GM18868 (cell line): ENCODE data around the gene DENND4B.
A peak's percentile ranks its signal among the peaks of the same experiment; 100 is the strongest.

ENCODE experiments used
- ATAC-seq: cut with Tn5 transposase; IDR thresholded peaks from one replicate; pipeline ENCODE4 v1.9.1; 2021; ENCODE audit warnings: mild to moderate bottlenecking, moderate library complexity; ENCODE audit not compliant: unreplicated experiment

The DENND4B gene

DNA sequence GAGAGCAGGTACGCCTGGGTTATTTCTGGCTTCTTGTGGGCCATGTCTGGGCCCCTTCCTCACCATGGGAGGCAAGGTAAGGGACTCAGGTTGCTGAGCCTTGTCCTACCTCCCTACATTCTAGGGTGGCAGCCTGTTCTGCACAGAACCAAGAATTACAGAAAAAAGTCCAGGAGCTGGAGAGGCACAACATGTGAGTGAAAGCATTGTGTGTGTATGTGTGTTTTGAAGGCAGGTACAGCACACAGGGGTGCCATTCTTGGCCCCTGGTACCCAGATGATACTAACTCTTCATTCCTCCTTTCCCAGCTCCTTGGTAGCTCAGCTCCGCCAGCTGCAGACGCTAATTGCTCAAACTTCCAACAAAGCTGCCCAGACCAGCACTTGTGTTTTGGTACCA, 26.6 kb upstream of the DENND4B start:
- ATAC-seq: no peak

DNA sequence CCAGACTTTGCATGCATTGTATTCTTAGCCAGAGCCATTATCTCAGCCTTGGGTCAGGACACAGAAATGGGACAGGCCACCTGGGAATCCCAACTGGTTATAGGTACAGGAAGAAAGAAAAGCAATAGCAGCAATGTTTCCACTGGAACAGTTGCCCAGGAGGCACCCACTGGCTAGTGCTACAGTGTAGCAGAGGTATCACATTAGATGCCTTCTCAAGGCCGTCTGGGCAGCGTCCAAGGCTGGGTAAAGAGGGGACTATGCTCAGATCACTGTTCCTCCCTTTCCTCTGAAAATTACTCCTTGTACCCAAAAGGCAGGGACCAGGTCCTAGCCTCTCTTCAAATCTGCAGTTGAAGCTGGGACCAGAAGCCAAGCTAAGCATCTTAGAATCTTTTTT, 23.8 kb upstream of the DENND4B start:
- no peak for ATAC-seq

DNA sequence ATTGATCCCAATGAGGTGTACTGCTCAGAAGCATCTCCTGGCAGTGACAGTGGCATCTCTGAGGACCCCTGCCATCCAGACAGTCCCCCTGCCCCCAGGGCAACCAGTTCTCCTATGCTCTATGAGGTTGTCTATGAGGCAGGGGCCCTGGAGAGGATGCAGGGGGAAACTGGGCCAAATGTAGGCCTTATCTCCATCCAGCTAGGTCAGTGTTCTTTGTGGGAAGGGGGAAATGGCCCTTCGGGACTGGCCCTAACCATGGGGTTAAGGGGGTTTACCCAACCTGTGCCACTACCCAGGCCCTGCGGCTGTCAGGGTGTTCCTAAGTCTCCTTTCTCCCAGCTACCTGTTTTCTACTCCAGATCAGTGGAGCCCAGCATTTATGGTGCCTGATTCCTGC, 22.5 kb upstream of the DENND4B start:
- no peak for ATAC-seq

GRCh38 chr1:153968408-153968807, 21.9 kb upstream of the DENND4B start:
- no peak for ATAC-seq

- ATAC-seq: no peak
Observed at GRCh38 chr1:153968000-153968363, 21.5 kb upstream of the DENND4B start.

DNA sequence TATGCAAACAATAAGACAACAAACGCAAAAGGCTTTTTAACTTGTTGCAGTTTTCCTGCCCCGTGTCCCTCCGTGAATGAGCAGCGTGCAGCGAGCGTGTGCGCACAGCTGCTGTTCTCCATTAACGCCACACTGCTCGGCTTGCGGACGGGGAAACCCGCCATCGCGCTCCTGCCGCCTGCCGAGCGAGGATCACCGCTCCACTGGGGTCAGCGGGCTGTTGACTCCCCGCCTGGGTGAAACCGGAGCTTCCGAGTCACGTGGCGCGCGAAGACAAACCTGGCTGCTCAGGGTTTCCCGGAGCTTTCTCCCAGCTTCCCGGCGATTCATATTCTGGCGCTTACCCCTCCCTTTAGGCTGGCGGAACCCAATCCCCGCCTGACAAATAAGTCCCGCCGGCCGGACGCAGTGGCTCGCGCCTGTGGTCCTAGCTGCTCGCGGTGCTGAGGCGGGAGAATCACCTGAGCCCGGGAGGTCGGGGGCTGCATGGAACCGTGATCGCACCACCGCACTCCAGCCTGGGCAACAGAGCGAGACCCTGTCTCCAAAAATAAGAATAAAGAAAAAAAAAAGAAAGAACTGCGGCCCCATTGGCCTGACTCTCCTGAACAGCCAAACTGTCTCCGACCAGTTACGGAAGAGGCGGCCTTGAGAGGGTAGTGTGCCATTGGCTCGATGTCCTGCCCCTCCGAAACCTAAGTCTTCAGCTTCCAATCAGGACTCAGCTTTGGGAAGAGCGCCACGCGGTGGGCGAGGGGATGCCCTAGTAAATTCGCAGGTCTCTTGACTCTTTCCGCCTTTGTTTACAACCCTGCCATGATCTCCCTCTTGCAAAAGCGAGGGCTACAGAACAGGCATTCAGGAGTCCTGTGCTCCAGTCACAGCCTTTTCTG, 20.8 kb upstream of the DENND4B start, which contains the start of gene CREB3L4:
Gene CREB3L4, plus strand, starts transcription at position 796 of the 893 bp plus-strand sequence. CDS start 624 bp downstream, outside the sequence.
- peak; percentile 79 for ATAC-seq

DNA sequence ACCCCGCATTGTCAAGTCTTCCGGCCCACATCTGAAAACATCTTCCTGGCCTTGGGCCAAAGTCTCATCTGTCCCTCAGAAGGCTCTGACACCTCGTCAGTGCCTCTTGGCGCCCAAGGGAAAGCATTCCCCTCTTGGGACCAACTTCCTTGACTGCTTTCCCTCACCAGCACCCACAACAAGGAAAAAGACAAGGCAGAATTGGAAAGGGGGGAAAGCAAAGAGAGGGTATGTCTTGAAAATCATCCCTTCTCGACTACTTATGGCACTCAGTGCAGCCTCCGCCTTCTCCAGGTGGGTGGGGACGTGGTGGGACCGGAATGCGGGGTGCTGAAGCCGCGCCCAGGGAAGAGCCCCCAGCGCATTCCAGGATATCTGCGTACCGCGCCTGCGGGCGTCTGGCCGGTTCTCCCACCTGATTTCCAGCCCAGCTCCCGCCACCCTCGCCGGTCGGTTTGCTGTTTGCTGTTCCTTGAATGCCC, 17.4 kb upstream of the DENND4B start:
- ATAC-seq: no peak

DNA sequence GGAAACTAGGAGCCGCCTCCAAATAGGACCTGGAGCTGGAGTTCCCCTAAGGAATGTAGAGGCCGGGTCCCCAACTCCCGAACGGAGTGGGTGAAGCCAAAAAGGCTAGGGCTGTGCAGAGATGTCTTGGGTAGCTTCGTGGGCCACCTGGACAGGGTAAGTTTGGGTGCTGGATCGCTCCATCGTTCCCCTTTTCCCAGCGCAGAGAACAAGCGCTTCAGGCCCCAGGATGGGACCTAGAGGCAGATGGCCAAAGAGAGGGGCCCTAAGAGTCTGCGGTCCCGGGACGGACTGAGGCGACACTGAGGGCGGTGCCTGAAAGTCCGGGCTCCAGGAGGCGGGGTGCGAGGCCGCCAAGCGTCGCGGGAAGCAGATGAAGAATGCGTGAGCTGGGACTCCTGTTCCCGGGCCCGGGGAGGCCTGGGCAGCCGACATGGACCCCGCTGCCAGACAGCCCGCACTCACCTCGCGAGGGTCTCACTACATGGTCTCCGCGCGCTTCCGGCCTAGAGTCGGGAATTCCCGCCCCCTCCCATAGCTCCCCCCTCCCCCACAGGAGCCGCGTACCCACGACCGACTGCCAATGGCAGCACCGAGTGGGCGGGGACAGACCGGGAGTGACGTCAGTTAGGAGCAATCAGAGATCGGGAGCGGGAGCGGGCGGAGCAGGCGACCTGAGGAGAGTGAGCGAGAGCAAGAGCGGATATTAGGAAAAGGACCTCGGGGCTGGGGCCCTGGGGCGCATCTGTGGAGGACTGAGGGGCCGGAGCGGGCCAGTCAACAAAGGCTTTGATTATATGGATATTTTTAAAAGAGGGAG, 16.7 kb upstream of the DENND4B start, which contains the start of gene SLC39A1:
Gene SLC39A1, minus strand, starts transcription at position 508 of the 820 bp plus-strand sequence. CDS start 822 bp downstream, outside the sequence.
- peak; percentile 45 for ATAC-seq

GRCh38 chr1:153962088-153963029, 15.8 kb upstream of the DENND4B start:
- no peak for ATAC-seq

GRCh38 chr1:153961421-153961820, 14.9 kb upstream of the DENND4B start:
- ATAC-seq: no peak

DNA sequence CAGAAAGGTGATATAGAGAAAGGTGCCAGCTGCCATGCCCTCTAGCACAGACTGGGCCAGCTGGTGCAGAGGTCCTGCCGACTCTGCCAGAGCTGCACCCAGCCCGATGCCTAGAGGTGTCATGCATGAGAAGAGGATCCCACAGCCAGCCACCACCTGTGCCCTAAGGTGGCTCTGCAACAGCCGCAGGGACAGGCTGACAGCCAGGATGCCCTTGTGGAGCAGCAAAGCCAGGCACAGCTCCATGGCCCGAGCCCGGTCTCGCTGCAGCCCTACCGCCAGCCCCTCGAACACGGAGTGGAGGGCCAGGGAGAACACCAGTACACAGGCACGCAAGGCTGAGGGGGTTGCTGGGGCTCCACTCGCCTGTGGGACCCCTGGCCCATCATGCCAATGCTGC, 13.7 kb upstream of the DENND4B start:
- no peak for ATAC-seq

GRCh38 chr1:153959454-153959853, 12.9 kb upstream of the DENND4B start:
- no peak for ATAC-seq

- ATAC-seq: no peak
Observed at GRCh38 chr1:153958961-153959260, 12.4 kb upstream of the DENND4B start.

- ATAC-seq: peak; percentile 73
Observed at GRCh38 chr1:153958111-153958960, 11.8 kb upstream of the DENND4B start, which contains the start of gene CRTC2. TSS of gene CRTC2 (minus strand) at chr1:153958612. CDS start at chr1:153958497, 115 bp downstream.

- peak; percentile 16 for ATAC-seq
Observed at GRCh38 chr1:153957744-153958110, 11.2 kb upstream of the DENND4B start.

DNA sequence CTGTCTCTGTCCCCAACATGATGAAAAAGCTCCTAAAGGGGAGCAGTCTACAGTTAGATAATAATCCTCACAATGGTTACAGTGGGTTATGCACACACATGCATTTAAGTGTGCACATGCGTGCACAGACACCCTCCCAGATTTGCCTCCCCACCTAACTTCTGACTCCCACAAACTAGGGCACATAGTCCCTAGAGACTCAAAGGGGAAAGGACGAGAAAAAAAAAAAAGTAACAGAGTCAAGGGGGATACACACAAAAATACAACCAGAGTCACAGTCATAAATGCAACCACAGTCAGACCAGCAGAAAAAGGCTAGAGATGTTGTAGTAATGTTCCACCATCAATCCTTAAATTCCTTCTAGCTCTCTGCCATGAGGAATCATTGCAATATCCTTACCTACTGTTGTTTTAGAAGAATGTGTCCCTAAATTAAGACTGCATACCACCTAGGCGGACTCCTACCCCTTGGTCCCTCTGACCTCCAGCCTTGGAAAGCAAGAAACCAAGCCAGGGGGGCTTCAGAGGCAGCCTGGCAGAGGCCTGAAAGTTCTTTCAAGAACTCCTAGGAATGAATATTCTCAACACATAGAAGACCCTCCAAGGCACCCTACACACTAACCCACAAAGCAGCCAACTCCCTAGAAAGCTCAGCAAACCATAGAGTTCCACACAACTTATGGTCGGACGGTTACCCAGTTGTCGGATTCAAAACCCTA, 10.6 kb upstream of the DENND4B start:
- no peak for ATAC-seq

- ATAC-seq: no peak
Observed at GRCh38 chr1:153954826-153955225, 8.3 kb upstream of the DENND4B start.

- ATAC-seq: no peak
Observed at GRCh38 chr1:153953859-153954365, 7.4 kb upstream of the DENND4B start.

GRCh38 chr1:153951801-153952200, 5.3 kb upstream of the DENND4B start:
- no peak for ATAC-seq
